Hippocampal formation (tissue), 2 donors: ENCODE data around the gene LRRC37B.
"Not testable (repeated sequence)": the region's sequence is repeated elsewhere in the genome, so short reads cannot be mapped to it uniquely, and the experiment has no call there.

ENCODE experiments used
- DNase-seq, 2 donors: peaks; one replicate each; lab custom pipeline; 2025; lab: John Stamatoyannopoulos, UW

LRRC37B gene

GRCh38 chr17:32006957-32007462, at the start of gene LRRC37B:
Gene LRRC37B (plus strand): TSS chr17:32007383. CDS start chr17:32021393, 14,010 bp downstream.
- peak; percentile 82 to 83 for DNase-seq

- not testable (repeated sequence) for DNase-seq
These were observed 43.1 kb upstream of the LRRC37B start for GRCh38 chr17:31964131-31964530.

- no peak for DNase-seq
These were observed 39.5 kb upstream of the LRRC37B start for GRCh38 chr17:31967648-31968047.

- not testable (repeated sequence) for DNase-seq
These were observed 36.8 kb upstream of the LRRC37B start for GRCh38 chr17:31970416-31970815.

- DNase-seq, result not testable (repeated sequence)
These were observed 32.7 kb upstream of the LRRC37B start for GRCh38 chr17:31974269-31975071.

GRCh38 chr17:31975391-31975790, 31.8 kb upstream of the LRRC37B start:
- DNase-seq, result not testable (repeated sequence)

- DNase-seq, result not testable (repeated sequence)
These were observed 15.4 kb upstream of the LRRC37B start for GRCh38 chr17:31991821-31992220.

GRCh38 chr17:31997005-31997404, 10.2 kb upstream of the LRRC37B start:
- DNase-seq, result no peak

- peak; percentile 24 to 35 for DNase-seq
These were observed 498 bp downstream of the LRRC37B start for GRCh38 chr17:32007463-32008298.

- DNase-seq, result peak in 1 of 2 donors; percentile 2
These were observed 2.0 kb downstream of the LRRC37B start for GRCh38 chr17:32009262-32009542.

GRCh38 chr17:32010114-32010513, 2.9 kb downstream of the LRRC37B start:
- no peak for DNase-seq

GRCh38 chr17:32015245-32016013, 8.2 kb downstream of the LRRC37B start:
- DNase-seq, result no peak

- no peak for DNase-seq
These were observed 9.0 kb downstream of the LRRC37B start for GRCh38 chr17:32016231-32016630.

- no peak for DNase-seq
These were observed 12.0 kb downstream of the LRRC37B start for GRCh38 chr17:32019228-32019627.

GRCh38 chr17:32020943-32021614, 13.9 kb downstream of the LRRC37B start:
- peak in 1 of 2 donors; percentile 4 for DNase-seq

- no peak for DNase-seq
These were observed 14.4 kb downstream of the LRRC37B start for GRCh38 chr17:32021615-32021955.

- not testable (repeated sequence) for DNase-seq
These were observed 15.4 kb downstream of the LRRC37B start for GRCh38 chr17:32022554-32022953.

- DNase-seq, result not testable (repeated sequence)
These were observed 20.1 kb downstream of the LRRC37B start for GRCh38 chr17:32027271-32027670.

- DNase-seq, result no peak
These were observed 26.0 kb downstream of the LRRC37B start for GRCh38 chr17:32033223-32033622.

GRCh38 chr17:32033812-32034211, 26.6 kb downstream of the LRRC37B start:
- DNase-seq, result not testable (repeated sequence)

- not testable (repeated sequence) for DNase-seq
These were observed 33.1 kb downstream of the LRRC37B start for GRCh38 chr17:32040246-32040645.
